ENCODE results near the gene DDI2. TPM values are rescaled to one million over a fixed set of nuclear protein-coding genes. Genes with fewer than 3 reads are reported as not detected.
A peak's percentile ranks its signal among the peaks of the same experiment; 100 is the strongest.
"Not testable (repeated sequence)": the region's sequence is repeated elsewhere in the genome, so short reads cannot be mapped to it uniquely, and the experiment has no call there.

DDI2 gene
- total RNA-seq (2014; rRNA removed; shearing (Covaris generic)), result 7.8 and 9.8 TPM in 2 replicates
- 4.7 and 11.9 TPM in 2 replicates for polyA plus RNA-seq (2014; cell fraction: nucleus; rRNA removed)

DNA sequence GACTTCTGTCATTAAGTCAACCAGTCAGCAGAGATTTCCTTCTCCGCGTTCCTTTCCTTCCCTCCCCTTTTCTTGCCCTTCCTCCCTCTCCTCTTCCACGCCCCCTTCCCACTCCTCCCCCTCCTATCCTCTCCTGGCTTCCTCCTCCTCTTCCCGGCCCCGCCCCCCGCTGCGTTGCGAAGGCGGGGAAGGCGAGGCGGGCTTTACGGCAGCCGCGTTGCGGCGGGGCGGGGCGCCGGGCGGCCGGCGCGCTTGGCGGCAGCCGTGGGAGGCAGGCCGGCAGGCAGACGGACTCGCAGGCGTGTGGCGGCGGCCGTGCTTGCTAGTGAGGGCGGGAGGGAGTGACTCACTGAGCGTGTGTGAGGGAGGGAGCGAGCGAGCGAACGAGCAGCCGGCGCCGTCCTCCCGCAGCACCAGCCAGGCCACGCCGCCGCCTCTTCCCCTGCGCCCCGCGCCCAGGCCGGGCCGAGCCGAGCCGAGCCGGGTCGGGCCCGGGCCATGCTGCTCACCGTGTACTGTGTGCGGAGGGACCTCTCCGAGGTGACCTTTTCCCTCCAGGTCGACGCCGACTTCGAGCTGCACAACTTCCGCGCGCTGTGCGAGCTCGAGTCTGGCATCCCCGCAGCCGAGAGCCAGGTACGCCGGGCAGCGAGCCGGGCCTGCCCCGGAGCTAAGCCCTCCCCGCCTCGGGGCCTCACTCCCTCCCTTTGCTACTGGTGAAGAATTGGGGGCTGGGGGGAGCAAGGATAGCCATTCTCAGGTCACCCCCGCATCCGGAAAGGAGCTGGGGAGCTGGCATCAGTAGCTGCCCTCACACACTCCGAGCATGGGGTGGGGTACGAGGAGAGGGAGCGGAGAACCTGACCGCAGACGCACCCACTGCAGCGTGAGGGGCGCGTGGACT is at the start of gene DDI2:
DDI2 (plus strand) TSS at position 286 of the 904 bp plus-strand sequence; CDS start at position 499, 213 bp downstream.
- peak; percentile 96 for DNase-seq (ENCODE audit: extremely low read depth, low read depth)

- no peak for DNase-seq (ENCODE audit: extremely low read depth, low read depth)
These were observed 48.7 kb upstream of the DDI2 start for GRCh38 chr1:15568387-15569073.

DNA sequence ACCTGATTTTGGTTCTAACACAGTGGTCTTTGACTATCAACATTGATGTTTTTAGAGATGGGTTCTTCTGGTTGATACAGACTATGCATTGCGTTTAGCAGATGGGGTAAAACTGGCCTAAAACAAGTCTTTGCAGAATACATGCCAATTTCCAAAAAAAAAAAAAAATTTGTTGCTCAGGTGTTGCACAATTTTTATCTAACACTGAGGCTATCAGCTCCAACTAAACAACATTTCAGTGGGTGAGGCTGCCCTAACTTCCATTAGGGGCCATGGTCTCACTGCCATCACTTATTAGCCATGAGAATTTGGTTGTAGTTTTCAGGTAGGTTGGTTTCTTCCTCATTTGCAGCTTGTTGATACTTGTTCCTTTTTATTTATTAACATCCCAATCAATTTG is 46.4 kb upstream of the DDI2 start:
- no peak for DNase-seq (ENCODE audit: extremely low read depth, low read depth)

DNA sequence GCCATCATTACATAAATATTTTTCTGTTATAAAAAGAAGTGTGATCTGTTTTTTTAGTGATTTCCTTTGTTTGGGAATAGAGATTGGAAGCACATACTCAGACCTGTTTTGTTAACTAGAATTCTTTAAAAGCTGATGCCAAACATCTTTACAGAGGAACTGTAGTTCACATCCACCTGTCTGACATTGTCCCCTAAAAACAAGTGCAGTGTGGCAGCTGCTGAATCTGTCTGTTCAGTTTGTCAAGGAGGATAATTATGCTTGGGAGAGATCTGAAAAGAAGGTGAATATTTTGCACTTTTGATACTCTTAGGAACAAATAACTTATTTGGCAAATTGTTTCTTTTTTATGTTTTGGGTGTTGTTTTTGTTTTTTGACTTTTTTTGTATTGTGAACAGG is 46.0 kb upstream of the DDI2 start:
- no peak for DNase-seq (ENCODE audit: extremely low read depth, low read depth)

DNA sequence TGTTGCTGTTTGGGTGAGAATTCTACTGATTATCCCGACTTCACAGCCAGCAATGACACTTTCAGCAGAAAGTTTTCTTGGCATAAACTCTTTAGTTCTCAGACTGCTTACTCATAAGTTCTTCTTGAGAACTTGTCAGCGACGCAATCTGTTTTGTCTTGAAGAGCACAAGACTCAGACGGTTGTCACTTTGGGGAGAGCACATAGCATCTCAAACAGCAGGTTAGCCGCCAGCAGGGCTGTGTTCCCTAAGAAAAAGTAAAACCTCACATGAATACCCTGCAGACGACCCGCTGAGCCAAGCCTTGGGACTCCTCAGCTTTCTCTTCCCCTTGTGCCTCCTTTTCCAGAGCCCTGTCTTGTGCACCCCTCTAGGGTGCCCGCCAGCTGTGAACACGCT is 43.8 kb upstream of the DDI2 start:
- DNase-seq (ENCODE audit: extremely low read depth, low read depth), result no peak

- DNase-seq (ENCODE audit: extremely low read depth, low read depth), result no peak
These were observed 42.5 kb upstream of the DDI2 start for GRCh38 chr1:15574741-15575140.

GRCh38 chr1:15575549-15576150 is 41.6 kb upstream of the DDI2 start:
- DNase-seq (ENCODE audit: extremely low read depth, low read depth), result no peak

GRCh38 chr1:15577691-15578090 is 39.6 kb upstream of the DDI2 start:
- DNase-seq (ENCODE audit: extremely low read depth, low read depth), result no peak

DNA sequence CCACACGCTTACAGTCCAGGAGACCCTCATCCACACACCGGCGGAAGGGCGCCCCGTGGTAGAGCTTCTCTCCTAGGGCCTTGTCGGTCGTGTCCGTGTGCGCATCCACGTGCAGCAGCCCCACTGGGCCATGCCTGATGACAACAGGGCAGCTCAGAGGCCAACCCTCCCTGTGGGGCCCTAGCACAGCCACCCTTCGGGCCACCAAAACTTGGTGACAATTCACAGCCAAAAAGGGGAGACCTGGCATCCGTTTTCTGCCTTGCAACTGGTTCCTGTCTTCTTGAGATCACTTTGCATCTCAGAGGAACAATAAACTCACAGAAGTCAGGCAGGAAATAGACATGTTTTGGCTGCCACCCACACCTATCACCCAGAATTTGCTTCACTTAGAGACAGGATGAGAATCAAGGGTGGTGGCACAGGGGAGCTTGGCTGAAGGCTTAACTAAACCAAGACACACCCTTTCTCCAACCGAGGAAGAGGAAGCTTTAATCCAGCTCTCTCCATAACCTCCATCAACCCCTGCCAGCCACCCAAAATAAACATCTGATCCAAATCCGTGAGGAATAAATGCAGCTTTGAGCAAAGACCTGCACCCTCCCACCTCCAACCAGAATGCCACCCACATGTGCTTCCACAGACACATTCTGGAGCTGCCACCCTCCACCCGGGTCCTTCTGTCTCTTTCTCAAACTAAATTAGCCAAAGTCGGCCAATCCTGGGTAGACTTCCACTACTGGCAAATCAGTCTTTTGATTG is 38.2 kb upstream of the DDI2 start:
- no peak for DNase-seq (ENCODE audit: extremely low read depth, low read depth)

DNA sequence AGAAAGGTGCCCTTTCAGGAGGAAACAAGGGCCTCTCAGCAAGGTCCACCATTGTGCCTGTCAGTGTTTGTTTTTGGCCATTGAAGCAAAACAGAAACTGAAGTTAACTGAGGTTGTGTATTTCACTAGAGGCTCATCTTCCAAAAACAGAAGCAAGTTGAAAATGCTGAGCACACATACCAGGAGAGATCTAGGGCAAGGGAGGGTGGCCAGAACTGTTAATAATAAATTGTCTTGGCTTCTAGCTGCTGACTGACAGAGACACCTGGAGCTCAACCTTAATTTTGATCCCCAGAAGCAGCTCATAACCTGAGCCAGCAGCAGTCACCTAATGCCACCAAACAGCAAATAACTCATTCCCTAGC is 37.6 kb upstream of the DDI2 start:
- DNase-seq (ENCODE audit: extremely low read depth, low read depth), result no peak

GRCh38 chr1:15583016-15583706 is 34.1 kb upstream of the DDI2 start:
- no peak for DNase-seq (ENCODE audit: extremely low read depth, low read depth)

DNA sequence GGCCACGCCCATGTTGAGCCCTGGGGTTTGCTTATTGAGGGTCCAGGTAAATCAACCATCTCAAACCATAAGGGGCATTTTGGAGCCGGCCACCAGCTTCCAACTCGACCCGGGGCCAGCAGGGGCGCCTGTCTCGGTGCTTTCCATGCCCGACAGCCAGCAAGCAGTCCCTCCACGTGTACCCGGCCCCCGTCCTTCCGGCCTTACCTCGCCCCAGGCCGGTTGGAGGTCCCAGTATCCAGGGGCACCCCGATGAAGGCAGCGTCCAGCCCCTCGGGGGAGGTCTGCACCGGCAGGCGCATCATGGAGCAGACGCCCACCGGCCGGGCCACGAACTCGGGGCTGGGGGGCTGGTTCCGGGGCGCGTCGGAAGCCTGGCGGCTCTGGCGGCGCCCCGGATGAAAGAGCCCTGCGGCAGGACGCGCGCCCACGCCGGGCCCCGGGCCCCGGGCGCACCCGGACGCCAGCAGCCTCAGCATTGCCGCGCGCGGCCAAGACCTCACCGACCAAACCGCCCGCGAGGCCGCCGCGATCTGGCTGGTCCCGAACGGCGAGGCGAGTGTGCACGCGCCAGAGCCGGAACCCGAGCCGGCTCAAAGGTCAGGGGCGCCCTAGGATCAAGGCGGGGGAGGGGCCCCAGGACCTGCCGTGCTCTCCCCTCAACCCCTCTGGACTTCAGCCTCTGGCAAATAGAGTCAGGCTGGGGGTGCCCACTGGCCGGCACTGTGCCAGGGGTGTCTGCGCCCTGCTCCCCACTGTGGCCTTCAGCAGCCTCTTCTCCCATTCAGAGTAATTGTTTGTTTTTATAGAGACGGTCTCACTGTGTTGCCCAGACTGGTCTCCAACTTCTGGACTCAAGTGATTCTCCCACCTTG is 32.5 kb upstream of the DDI2 start, which contains the start of gene AGMAT:
AGMAT (minus strand) TSS at position 563 of the 875 bp plus-strand sequence; CDS start at position 479, 84 bp downstream.
- DNase-seq (ENCODE audit: extremely low read depth, low read depth), result peak; percentile 23

DNA sequence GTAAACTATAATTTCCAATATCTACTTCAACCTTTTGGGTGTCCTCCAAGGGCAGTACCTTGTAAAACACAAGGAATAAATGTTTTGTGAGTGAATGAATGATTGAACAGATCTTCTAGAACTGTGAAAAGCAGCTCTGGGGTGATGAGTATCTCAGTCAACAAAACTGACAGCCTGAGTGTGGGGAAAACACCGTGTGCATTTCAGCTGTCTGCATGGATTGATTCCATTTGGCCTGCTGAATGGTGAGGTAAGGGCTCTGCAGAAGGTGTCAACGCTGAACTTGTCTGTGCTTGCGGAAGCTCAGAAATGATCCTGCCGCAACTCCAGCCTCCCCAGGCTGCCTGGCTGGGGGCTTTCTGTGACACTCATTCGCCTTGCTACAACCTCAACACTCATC is 25.0 kb upstream of the DDI2 start:
- no peak for DNase-seq (ENCODE audit: extremely low read depth, low read depth)

DNA sequence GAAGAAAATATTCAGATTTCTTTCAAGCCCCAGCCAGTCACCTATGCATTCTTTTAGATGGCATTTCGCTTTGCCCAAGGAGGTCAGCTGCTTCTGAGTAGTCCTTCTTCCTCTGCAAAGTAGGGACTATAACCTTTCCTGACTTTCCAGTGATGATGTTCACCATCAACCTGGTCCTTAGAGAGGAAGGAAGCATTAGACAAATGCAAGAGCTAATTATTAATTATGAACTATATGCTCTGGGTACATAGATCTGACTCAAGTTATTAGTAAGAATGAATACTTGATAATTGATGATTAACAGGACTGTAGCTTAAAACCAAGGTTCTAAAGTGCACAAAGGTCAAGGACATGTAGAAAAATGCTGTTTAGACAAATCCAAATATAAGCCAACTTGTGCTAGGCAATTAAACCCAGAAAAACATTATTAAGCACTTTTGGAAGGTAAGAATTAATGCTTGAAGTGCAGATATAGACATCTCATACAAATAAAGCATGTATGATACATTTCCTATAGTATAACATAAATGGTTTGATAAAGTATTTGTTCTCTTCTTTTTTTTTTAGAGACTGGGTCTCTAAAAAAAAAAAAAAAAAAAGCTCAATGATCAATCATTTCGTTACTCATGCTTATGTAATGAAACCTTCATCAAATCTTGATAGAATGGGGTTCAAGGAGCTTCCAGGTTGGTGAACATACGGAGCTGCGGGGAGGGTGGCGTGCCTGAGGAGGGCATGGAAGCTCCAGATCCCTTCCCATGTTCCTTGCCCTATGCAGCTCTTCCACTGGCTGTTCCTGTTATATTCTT is 21.2 kb upstream of the DDI2 start:
- no peak for DNase-seq (ENCODE audit: extremely low read depth, low read depth)

- no peak for DNase-seq (ENCODE audit: extremely low read depth, low read depth)
These were observed 18.8 kb upstream of the DDI2 start for GRCh38 chr1:15598436-15598835.

- peak; percentile 87 for DNase-seq (ENCODE audit: extremely low read depth, low read depth)
These were observed 13.9 kb upstream of the DDI2 start for GRCh38 chr1:15603050-15603965.

DNA sequence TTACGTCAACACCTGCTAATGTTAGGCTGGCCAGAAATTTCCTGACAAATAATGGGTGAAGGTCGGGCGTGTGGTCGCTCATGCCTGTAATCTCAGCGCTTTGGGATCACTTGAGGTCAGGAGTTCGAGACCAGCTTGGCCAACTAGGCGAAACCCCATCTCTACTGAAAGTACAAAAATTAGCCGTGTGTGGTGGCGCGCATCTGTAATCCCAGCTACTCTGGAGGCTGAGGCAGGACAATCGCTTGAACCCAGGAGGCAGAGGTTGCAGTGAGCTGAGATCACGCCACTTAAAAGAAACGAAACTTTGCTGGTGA is 13.3 kb upstream of the DDI2 start:
- DNase-seq (ENCODE audit: extremely low read depth, low read depth), result not testable (repeated sequence)
